T-helper 17 cell (primary cell): ENCODE data around the gene SLC39A3. TPM values are rescaled to one million over a fixed set of nuclear protein-coding genes. Genes with fewer than 3 reads are reported as not detected.
A peak's percentile ranks its signal among the peaks of the same experiment; 100 is the strongest.

Source experiments
- ATAC-seq: fragments of 150-1000 bp; cut with Tn5 transposase; 2 replicates; pipeline ENCODE4 v1.10.0; 2021; ENCODE audit warnings: mild to moderate bottlenecking, moderate library complexity
- DNase-seq, 3 donors: peaks; one replicate each; pipeline versions ENCODE4 v3.0.0 to v3.0.0-alpha.2; 2020 to 2021
- H3K9me3 ChIP-seq: one replicate; pipeline ENCODE4 v1.7.0; 2013; ENCODE audit warnings: low read length, mild to moderate bottlenecking; ENCODE audit not compliant: control insufficient read depth, poor library complexity, severe bottlenecking
- H3K27ac Mint-ChIP-seq: one replicate; pipeline ENCODE4 v1.8.0; 2022; ENCODE audit warnings: mild to moderate bottlenecking, moderate library complexity, mixed read lengths
- H3K27me3 Mint-ChIP-seq: one replicate; pipeline ENCODE4 v1.8.0; 2022; ENCODE audit warnings: mixed read lengths
- H3K36me3 Mint-ChIP-seq: one replicate; pipeline ENCODE4 v1.8.0; 2022; ENCODE audit warnings: low read depth, mixed read lengths
- H3K4me1 Mint-ChIP-seq: one replicate; pipeline ENCODE4 v1.8.0; 2022; ENCODE audit warnings: mild to moderate bottlenecking, mixed read lengths
- H3K4me3 Mint-ChIP-seq: one replicate; pipeline ENCODE4 v1.8.0; 2022; ENCODE audit warnings: mild to moderate bottlenecking, moderate library complexity, mixed read lengths
- total RNA-seq, 4 donors: library from RNA in 2 of 4; stranded (reverse) in 2 of 4; gene quantifications; one replicate each; pipeline ENCODE4 v1.2.3 and lab custom pipeline; 2022 to 2026

Gene SLC39A3
- total RNA-seq, 2 donors from 2014 or later, result 12.3 to 20.6 TPM

DNA sequence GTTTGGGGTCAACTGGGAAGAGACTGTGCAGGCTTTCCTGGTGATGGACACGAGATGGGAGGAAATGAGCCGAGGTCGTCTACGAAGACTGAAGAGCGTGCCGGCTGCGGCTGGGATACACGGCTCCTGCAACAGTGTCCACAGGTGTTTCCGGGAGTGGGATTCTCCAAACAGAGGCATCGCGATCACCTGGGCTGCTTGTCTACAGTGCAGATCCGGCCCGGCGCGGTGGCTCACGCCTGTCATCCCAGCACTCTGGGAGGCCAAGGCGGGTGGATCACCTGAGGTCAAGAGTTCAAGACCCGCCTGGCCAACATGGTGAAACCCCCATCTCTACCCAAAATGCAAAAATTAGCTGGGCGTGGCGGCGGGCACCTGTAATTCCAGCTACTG lies 11.6 kb upstream of the SLC39A3 start:
- no peaks in the 10 kb centered on the region for H3K9me3 ChIP-seq
- H3K27me3 Mint-ChIP-seq, result no peaks in the 10 kb centered on the region
- DNase-seq (no peak), ATAC-seq (no peak)
- no peak overlapping the region for H3K4me3 Mint-ChIP-seq
- no peak overlapping the region for H3K27ac Mint-ChIP-seq
- no peaks in the 10 kb centered on the region for H3K4me1 Mint-ChIP-seq
- H3K36me3 Mint-ChIP-seq, result no peaks in the 10 kb centered on the region

DNA sequence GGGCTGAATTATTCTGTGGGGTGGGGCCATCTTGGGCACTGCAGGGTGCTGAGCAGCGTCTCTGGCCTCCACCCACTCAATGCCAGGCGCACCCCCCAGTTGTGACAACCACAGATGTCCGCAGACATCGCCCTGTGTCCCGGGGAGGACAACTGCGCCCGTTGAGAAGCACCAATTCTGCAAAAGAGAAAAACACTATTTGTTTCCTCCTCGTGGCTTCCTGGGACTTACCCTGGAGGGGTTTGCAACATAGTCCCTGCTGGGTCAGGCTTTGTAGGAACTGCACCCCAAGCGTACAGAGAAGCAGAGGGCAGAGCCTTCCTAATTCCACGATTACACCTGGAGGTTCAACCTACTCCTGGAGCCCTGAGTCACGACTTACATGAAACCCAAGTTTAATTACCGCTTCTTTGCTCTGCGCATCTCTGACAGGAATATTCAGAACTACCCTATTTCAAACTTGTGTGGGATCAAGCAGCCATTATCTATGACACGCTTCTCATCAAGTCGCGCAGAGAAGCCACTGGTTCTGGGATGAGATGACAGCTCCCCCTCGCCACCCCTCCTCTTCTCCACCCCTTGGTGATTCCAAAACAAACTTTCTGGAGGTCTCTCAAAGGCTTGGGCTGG lies 11.1 kb upstream of the SLC39A3 start:
- Mint-ChIP-seq H3K27me3 (no peaks in the 10 kb centered on the region), H3K4me3 (no peak overlapping the region), H3K4me1 (no peaks in the 10 kb centered on the region), H3K36me3 (no peaks in the 10 kb centered on the region), H3K27ac (no peak overlapping the region)
- DNase-seq, result no peak
- no peak for ATAC-seq
- no peaks in the 10 kb centered on the region for H3K9me3 ChIP-seq

DNA sequence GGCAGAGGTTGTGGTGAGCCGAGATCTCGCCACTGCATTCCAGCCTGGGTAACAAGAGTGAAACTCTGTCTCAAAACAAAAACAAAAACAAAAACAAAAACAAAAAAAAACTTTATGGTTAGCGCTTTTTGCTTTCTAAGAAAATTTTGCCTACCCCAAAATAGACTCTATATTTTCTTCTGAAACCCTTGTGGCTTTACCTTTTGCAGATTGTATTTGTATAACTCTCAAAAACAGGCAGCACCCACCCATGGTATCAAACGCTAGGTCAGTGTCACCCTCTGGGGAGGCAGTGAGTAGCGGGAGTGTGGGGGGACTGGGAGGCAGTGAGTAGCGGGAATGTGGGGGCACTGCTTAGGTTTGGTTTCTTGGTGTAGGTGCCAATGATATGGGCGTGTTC lies 7.5 kb upstream of the SLC39A3 start:
- no peak for ATAC-seq
- no peak for DNase-seq
- H3K4me3 Mint-ChIP-seq, result no peak overlapping the region

DNA sequence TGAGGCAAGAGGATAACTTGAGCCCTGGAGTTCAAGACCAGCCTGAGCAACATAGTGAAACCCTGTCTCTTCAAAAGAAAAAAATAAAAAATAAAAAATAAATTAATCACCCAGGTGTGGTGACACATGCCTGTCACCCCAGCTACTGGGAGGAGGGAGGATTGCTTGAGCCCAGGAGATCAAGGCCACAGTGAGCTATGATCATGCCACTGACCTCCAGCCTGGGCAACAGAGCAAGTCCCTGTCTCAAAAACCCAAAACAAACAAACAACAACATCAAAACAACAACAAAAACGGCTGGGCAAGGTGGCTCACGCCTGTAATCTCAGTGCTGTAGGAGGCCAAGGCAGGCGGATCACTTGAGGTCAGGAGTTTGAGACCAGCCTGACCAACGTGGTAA lies 4.3 kb upstream of the SLC39A3 start:
- no peaks in the 10 kb centered on the region for H3K9me3 ChIP-seq
- ATAC-seq (no peak), DNase-seq (no peak)
- peaks cover 7% of the 10 kb centered on the region for H3K4me1 Mint-ChIP-seq
- H3K36me3 Mint-ChIP-seq, result peaks cover 3% of the 10 kb centered on the region
- no peak overlapping the region for H3K27ac Mint-ChIP-seq
- H3K4me3 Mint-ChIP-seq, result no peak overlapping the region
- H3K27me3 Mint-ChIP-seq, result peaks cover 12% of the 10 kb centered on the region

More for the DNA sequence above, 7.5 kb upstream of the SLC39A3 start:
- no peaks in the 10 kb centered on the region for H3K9me3 ChIP-seq
- H3K27ac Mint-ChIP-seq, result no peak overlapping the region
- H3K4me1 Mint-ChIP-seq, result no peaks in the 10 kb centered on the region
- peaks cover 11% of the 10 kb centered on the region for H3K27me3 Mint-ChIP-seq
- peaks cover 3% of the 10 kb centered on the region for H3K36me3 Mint-ChIP-seq

DNA sequence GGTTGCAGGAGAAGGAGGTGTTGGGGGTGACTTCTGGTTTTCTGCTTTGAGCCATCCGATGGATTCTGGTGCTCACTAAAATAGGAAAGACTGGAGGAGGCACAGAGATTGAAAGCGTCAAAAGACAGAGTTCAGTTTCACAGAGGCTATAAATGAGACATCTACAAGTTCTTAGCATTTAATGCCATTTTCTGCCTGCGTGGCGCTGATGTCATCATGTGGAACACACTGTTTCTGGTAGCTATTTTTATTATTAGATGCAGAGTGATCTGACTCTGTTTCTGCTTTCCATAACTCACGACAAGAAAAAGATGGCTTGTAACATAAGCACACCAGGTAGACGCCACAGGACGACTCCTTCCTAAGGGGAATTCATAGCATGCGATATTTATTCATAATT lies 3.3 kb upstream of the SLC39A3 start:
- DNase-seq, result no peak
- no peak overlapping the region for H3K27ac Mint-ChIP-seq
- H3K36me3 Mint-ChIP-seq, result peaks cover 3% of the 10 kb centered on the region
- peaks cover 13% of the 10 kb centered on the region for H3K4me1 Mint-ChIP-seq
- no peak overlapping the region for H3K4me3 Mint-ChIP-seq
- no peak for ATAC-seq
- no peaks in the 10 kb centered on the region for H3K9me3 ChIP-seq
- H3K27me3 Mint-ChIP-seq, result peaks cover 12% of the 10 kb centered on the region

DNA sequence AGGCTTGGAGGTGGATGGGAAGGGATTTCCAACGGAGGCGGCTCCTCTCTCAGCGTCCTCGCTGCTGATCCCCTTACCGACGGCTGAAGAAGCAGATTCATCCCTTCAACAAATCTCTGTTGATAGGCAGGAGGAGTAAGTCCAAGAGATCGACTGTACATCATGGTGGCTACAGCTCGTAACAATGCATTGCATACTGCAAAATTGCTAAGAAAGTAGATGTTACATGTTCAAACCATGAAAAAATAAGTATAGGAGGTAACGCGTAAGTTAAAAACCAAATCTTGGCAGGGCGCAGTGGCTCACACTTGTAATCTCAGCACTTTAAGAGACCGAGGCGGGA lies 468 bp upstream of the SLC39A3 start:
- no peak overlapping the region for H3K27ac Mint-ChIP-seq
- ATAC-seq (peak; percentile 0), DNase-seq (no peak)
- peaks cover 3% of the 10 kb centered on the region for H3K36me3 Mint-ChIP-seq
- H3K4me3 Mint-ChIP-seq, result peak overlapping the region; percentile 88
- H3K4me1 Mint-ChIP-seq, result peaks cover 16% of the 10 kb centered on the region
- H3K9me3 ChIP-seq, result no peaks in the 10 kb centered on the region
- peaks cover 12% of the 10 kb centered on the region for H3K27me3 Mint-ChIP-seq

DNA sequence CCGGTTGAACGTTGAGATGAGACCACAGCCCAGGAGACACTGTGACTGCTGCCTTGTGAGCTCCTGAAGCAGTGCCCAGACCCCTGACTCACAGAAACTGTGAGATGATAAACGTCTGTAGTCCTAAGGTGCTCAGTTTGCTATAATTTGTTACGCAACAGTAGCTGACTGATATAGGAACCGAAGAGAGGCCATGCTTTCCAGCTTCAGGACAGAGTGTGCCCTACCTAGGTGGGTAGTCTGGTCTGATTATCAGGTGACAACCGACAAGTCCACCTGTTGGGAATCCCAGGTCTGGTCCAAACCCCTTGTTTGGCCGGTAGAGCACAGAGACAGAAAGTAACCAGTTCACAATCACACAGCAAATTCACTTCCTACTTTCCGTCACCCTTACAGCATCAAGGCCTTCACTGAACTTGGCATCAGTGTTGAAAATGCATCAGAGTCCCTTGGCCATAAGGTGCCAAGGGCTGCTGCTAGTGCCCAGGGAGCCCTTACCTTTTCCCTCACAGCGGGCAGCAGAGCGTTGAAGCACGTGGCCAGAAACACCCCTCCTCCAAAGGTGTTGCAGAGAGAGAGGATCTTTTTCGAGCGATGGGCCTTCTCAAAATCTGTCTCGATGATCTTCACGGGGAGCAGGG lies 3.1 kb downstream of the SLC39A3 start:
- H3K4me1 Mint-ChIP-seq, result peaks cover 16% of the 10 kb centered on the region
- H3K36me3 Mint-ChIP-seq, result peaks cover 2% of the 10 kb centered on the region
- H3K27me3 Mint-ChIP-seq, result no peaks in the 10 kb centered on the region
- no peak overlapping the region for H3K4me3 Mint-ChIP-seq
- DNase-seq (no peak), ATAC-seq (no peak)
- H3K27ac Mint-ChIP-seq, result no peak overlapping the region
- H3K9me3 ChIP-seq, result no peaks in the 10 kb centered on the region

DNA sequence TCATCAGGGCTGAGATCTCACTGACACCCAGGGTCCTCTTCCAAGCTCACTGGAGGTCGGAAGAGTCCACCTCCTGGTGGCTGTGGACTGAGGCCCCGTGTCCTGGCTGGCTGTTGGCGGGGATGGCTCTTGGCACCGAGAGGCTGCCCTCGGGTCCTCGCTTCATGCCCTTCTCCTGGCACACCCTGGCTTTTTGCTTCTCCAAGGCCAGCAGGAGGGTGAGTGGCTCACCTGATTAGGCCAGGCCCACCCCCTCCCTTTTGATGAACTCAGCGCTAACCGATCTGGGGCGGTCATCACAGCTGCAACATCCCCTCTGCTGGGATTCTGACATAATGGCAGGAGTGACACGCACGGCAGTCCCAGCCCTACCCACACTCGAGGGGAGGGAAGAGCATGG lies 4.4 kb downstream of the SLC39A3 start:
- DNase-seq, result no peak
- Mint-ChIP-seq H3K4me3 (no peak overlapping the region), H3K27me3 (no peaks in the 10 kb centered on the region), H3K4me1 (peaks cover 16% of the 10 kb centered on the region), H3K36me3 (peaks cover 2% of the 10 kb centered on the region), H3K27ac (no peak overlapping the region)
- no peak for ATAC-seq
- no peaks in the 10 kb centered on the region for H3K9me3 ChIP-seq

DNA sequence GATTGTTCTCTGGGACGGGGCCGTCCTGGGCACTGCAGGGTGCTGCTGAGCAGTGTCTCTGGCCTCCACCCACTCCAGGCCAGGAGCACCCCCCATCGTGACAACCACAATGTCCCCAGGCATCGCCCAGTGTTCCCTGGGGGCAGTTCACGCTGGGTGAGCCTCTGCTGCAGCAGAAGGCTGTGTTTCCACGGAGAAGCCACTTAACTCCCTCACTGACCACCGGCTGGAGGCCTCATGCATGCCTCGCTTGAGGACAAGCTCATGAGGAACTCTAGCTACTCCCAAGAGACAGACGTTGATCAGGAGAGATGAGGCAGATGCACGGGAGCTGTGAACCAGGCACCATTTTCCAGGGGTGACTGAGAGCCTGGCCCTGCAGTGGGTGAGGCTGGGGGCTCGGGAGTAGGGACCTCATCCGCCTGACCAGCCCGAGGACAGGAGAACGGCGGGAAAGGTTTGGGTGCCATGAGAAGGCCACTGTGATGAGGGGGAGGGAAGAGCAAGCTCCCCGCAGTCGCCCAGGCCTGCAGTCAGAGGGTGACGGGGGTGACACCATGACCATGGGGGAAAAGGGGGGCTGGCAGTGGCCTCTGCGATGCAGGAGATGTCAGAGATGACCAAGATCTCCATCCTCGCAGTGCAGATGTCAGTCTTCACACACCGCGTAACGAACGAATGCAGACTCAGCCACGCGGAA lies 5.1 kb downstream of the SLC39A3 start:
- H3K9me3 ChIP-seq, result no peaks in the 10 kb centered on the region
- Mint-ChIP-seq H3K27me3 (no peaks in the 10 kb centered on the region), H3K36me3 (peaks cover 2% of the 10 kb centered on the region), H3K4me3 (peak overlapping the region; percentile 37), H3K27ac (no peak overlapping the region), H3K4me1 (peaks cover 13% of the 10 kb centered on the region)
- ATAC-seq (no peak), DNase-seq (no peak)

DNA sequence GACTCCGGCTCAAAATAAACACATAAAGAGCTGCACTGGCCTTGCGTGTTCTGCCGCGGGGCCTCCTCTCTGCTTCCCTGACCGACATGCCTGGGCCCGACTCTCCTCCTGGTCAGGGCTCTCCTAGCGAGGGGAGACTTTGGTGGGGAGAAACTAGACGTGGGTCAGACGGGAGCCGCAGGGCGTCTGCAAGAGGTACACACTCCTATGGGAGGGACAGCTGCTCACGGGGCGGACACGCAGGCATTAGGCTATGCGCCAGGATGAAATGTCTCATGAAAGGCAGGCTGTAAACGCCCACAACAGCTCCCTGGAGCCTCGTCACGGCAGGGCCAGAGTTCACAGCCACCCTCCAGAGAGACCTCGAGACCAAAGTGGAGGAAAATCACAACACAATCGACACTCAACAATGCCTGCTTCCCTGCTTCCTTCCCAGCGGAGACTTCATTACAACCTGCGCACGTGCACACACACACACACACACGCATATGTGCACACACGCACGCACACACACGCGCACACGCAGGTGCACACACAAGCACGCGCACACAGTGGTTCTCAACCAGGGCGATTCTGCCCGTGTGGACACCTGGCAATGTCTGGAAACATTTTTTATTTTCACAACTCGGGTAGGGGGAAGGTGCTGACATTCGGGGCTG lies 5.8 kb downstream of the SLC39A3 start:
- Mint-ChIP-seq H3K27me3 (no peaks in the 10 kb centered on the region), H3K4me1 (peaks cover 8% of the 10 kb centered on the region), H3K4me3 (no peak overlapping the region), H3K36me3 (peaks cover 2% of the 10 kb centered on the region), H3K27ac (no peak overlapping the region)
- no peak for ATAC-seq
- no peak for DNase-seq
- H3K9me3 ChIP-seq, result no peaks in the 10 kb centered on the region

DNA sequence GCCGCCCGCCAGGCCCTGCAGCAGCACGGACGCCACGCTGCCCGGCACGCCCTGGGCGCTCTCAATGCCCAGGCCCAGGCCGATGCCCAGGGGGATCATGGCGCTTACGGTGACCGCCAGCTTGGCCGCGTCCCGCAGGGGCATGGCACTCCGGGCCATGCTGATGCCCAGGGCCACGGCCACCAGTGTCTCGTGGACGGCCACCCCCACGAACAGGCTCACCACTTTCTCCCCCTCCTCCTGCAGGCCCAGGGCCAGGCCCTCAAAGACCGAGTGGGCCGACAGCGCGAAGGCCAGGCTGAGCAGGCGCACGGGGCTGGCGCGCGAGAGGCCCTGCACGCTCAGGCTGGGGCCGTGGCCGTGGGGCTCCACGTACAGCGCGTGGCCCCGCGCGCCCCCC lies 6.9 kb downstream of the SLC39A3 start:
- Mint-ChIP-seq H3K27me3 (peaks cover 1% of the 10 kb centered on the region), H3K27ac (no peak overlapping the region), H3K4me3 (no peak overlapping the region), H3K36me3 (peaks cover 2% of the 10 kb centered on the region), H3K4me1 (peaks cover 2% of the 10 kb centered on the region)
- no peak for ATAC-seq
- no peaks in the 10 kb centered on the region for H3K9me3 ChIP-seq
- DNase-seq, result no peak

DNA sequence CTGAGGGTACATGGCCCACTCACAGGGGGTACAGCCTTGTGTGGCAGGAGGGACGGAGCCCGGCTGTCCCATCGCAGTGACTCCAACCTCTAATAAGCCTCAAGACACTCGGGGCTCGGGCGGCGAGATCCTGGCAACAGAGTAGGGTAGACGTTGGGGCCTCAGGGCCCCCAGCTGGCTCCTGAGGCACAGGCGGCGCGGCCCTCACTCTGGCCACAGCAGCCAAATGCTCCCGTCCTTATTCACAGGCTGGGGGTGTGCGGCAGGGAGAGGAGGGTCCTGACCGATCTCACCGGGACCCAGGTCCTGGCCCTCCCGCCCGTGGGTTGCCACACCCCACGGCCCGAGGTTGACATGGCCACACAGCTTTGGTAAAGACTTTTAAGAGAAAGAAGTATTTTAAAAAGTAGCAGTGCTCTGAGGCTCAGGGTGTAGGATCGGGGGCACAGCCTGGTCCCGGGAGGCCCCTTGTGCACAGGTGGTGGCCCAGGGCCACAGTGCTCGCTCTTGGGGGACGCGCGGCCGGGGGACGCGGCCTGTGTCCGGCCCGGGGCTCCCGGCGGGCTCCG lies 7.6 kb downstream of the SLC39A3 start:
- no peak overlapping the region for H3K4me3 Mint-ChIP-seq
- ATAC-seq (no peak), DNase-seq (no peak)
- peaks cover 2% of the 10 kb centered on the region for H3K4me1 Mint-ChIP-seq
- H3K27me3 Mint-ChIP-seq, result peaks cover 5% of the 10 kb centered on the region
- H3K9me3 ChIP-seq, result no peaks in the 10 kb centered on the region
- peaks cover 2% of the 10 kb centered on the region for H3K36me3 Mint-ChIP-seq
- no peak overlapping the region for H3K27ac Mint-ChIP-seq
